Endothelial cell of umbilical vein (primary cell): ENCODE measurements around the gene CAMTA2. TPM values are rescaled to one million over a fixed set of nuclear protein-coding genes. Genes with fewer than 3 reads are reported as not detected.

Experiments
- BruUV-seq: library from RNA; stranded (reverse); fragments of 400-500 nt; replicated peaks from 2 replicates; lab custom pipeline; 2021; lab: Mats Ljungman, UMichigan
- CTCF ChIA-PET: fragments of 300-600, 350-600 bp; sonication (Branson Sonifier 250); formaldehyde crosslinking; loops from one replicate; lab custom pipeline; 2021; ENCODE audit warnings: antibody characterized with exemption, inconsistent platforms; lab: Charles Lee
- POLR2A ChIA-PET: fragments of 300-600, 350-600 bp; sonication (Branson Sonifier 250); formaldehyde crosslinking; loops from one replicate; lab custom pipeline; 2021; ENCODE audit warnings: antibody characterized with exemption, inconsistent platforms; lab: Charles Lee
- DNase-seq: peaks from one replicate; pipeline ENCODE4 v3.0.0-alpha.2; 2011; ENCODE audit warnings: low read depth, low spot score
- FAIRE-seq: peaks from 2 replicates; lab custom pipeline; 2011; peaks lifted over from hg19 to GRCh38; lab: Jason Lieb, UNC
- H2AFZ ChIP-seq: 2 replicates; pipeline ENCODE4 v1.6.0; 2012; ENCODE audit warnings: low read depth, low read length, control low read depth, inconsistent platforms
- H3K27ac ChIP-seq: 2 replicates; pipeline ENCODE4 v1.5.1; 2011; ENCODE audit warnings: low read depth, mild to moderate bottlenecking, control low read depth, low read length, moderate library complexity; ENCODE audit not compliant: insufficient read depth
- H3K27me3 ChIP-seq, 2 experiments: 2 replicates each; pipeline versions ENCODE4 v1.6.0 to v1.6.1; 2011; ENCODE audit warnings: low read length in 2 of 2, mixed read lengths in 1 of 2; ENCODE audit not compliant: control insufficient read depth in 2 of 2, insufficient read depth in 2 of 2
- H3K36me3 ChIP-seq, 2 experiments: 2 replicates in 1 of 2; 3 replicates in 1 of 2; pipeline ENCODE4 v1.5.1; 2011; ENCODE audit warnings: low read length in 2 of 2, mild to moderate bottlenecking in 1 of 2, moderate library complexity in 1 of 2; ENCODE audit not compliant: control insufficient read depth in 2 of 2, insufficient read depth in 2 of 2; ENCODE audit errors: extremely low read depth in 1 of 2
- H3K4me1 ChIP-seq: 3 replicates; pipeline ENCODE4 v1.5.1; 2011; ENCODE audit warnings: mild to moderate bottlenecking, low read length; ENCODE audit not compliant: control insufficient read depth, insufficient read depth; ENCODE audit errors: extremely low read depth
- H3K4me2 ChIP-seq: 2 replicates; pipeline ENCODE4 v1.6.1; 2011; ENCODE audit warnings: low read length, control low read depth, mixed read lengths; ENCODE audit not compliant: insufficient read depth
- H3K4me3 ChIP-seq, 3 experiments: fragments of 200-600 bp in 1 of 3; sonication (generic), shearing (Covaris generic) in 1 of 3; replicated peaks in 1 of 3; 2 replicates each; pipeline ENCODE4 v1.5.1; 2011 to 2016; ENCODE audit warnings: control low read depth in 3 of 3, low read length in 3 of 3, mild to moderate bottlenecking in 2 of 3, inconsistent platforms in 1 of 3, low read depth in 1 of 3, moderate library complexity in 1 of 3; ENCODE audit not compliant: insufficient read depth in 1 of 3
- H3K79me2 ChIP-seq: 2 replicates; pipeline ENCODE4 v1.6.0; 2012; ENCODE audit warnings: low read length, inconsistent platforms; ENCODE audit not compliant: control insufficient read depth, insufficient read depth
- H3K9ac ChIP-seq: replicated peaks from 2 replicates; pipeline ENCODE3; 2011; ENCODE audit warnings: low read length, control low read depth; ENCODE audit not compliant: insufficient read depth; ENCODE audit errors: extremely low read depth
- H3K9me1 ChIP-seq: replicated peaks from 3 replicates; pipeline ENCODE4 v1.6.0; 2011; ENCODE audit warnings: mild to moderate bottlenecking, low read length; ENCODE audit not compliant: control insufficient read depth, insufficient read depth; ENCODE audit errors: extremely low read depth
- H3K9me3 ChIP-seq: replicated peaks from 2 replicates; pipeline ENCODE4 v1.5.1; 2012; ENCODE audit warnings: low read length, inconsistent platforms; ENCODE audit not compliant: control insufficient read depth, insufficient read depth
- H4K20me1 ChIP-seq: replicated peaks from 2 replicates; pipeline ENCODE3; 2011; ENCODE audit warnings: mild to moderate bottlenecking, low read length; ENCODE audit not compliant: control insufficient read depth, insufficient read depth; ENCODE audit errors: extremely low read depth
- CTCF ChIP-seq, 2 donors: IDR thresholded peaks; 1 replicate in 1 of 2; 2 replicates in 1 of 2; pipeline ENCODE4 v1.5.1; 2011; ENCODE audit warnings: low read length in 2 of 2, mild to moderate bottlenecking in 2 of 2, moderate library complexity in 2 of 2, control low read depth in 1 of 2, inconsistent platforms in 1 of 2, low read depth in 1 of 2; ENCODE audit not compliant: insufficient read depth in 1 of 2; ENCODE audit errors: extremely low read depth in 1 of 2
- EZH2 ChIP-seq: IDR thresholded peaks from 2 replicates; pipeline ENCODE4 v1.6.1; 2012; ENCODE audit warnings: borderline replicate concordance, low read depth, mild to moderate bottlenecking, moderate library complexity, low read length, inconsistent platforms; ENCODE audit not compliant: severe bottlenecking
- FOS ChIP-seq: IDR thresholded peaks from 2 replicates; pipeline ENCODE4 v1.6.1; 2011; ENCODE audit warnings: mild to moderate bottlenecking, low read length, moderate library complexity, borderline replicate concordance; ENCODE audit not compliant: insufficient read depth
- GATA2 ChIP-seq: IDR thresholded peaks from 2 replicates; pipeline ENCODE4 v1.7.0; 2011; ENCODE audit warnings: low read depth, mild to moderate bottlenecking, moderate library complexity, mixed read lengths, low read length; ENCODE audit not compliant: insufficient read length, insufficient read depth
- JUN ChIP-seq: IDR thresholded peaks from 2 replicates; pipeline ENCODE4 v1.6.1; 2011; ENCODE audit warnings: borderline replicate concordance, low read depth; ENCODE audit not compliant: insufficient read length, insufficient read depth
- MAX ChIP-seq: IDR thresholded peaks from 2 replicates; pipeline ENCODE4 v1.6.1; 2011; ENCODE audit not compliant: insufficient read depth, insufficient read length
- MYC ChIP-seq: IDR thresholded peaks from one replicate; pipeline ENCODE4 v1.6.1; 2011; ENCODE audit warnings: mild to moderate bottlenecking, low read depth, low read length
- POLR2A ChIP-seq: IDR thresholded peaks from 2 replicates; pipeline ENCODE4 v1.6.1; 2012; ENCODE audit warnings: low read depth, mild to moderate bottlenecking, control low read depth, low read length
- POLR2AphosphoS5 ChIP-seq: IDR thresholded peaks from 2 replicates; pipeline ENCODE4 v1.6.1; 2012; ENCODE audit warnings: low read depth, mild to moderate bottlenecking, control low read depth, low read length, moderate library complexity; ENCODE audit not compliant: insufficient read depth
- dilution Hi-C: fragments of 300-500 bp; cut with MboI; formaldehyde crosslinking; loops from one replicate; pipeline ENCODE4 v1.15.0; 2019; ENCODE audit warnings: low sequenced_read_pairs; ENCODE audit not compliant: extremely low pct_ligation_motif_present
- intact Hi-C: fragments of 100-400 bp; cut with micrococcal nuclease; formaldehyde crosslinking; loops from one replicate; pipeline ENCODE4 v1.10.0; 2022
- polyA plus RNA-seq, 4 experiments: library from polyadenylated mRNA; depleted of rRNA in 3 of 4; stranded (reverse) in 3 of 4; unstranded in 1 of 4; fragments of >200 nt; gene quantifications; 2 replicates each; pipeline versions ENCODE4 v1.2.1 to v1.2.3, GENCODE V29; 2011 to 2012; ENCODE audit warnings: missing spikeins in 1 of 4
- total RNA-seq: library from RNA; stranded (reverse); gene quantifications from 2 replicates; pipeline ENCODE4 v1.2.3, GENCODE V29; 2021

CAMTA2 gene
- total and polyA plus RNA-seq, 2 donors (not counting 3 experiments of a cell fraction or from before 2014, with no cell fraction given) = 33.8 to 51.0 TPM

GRCh38 chr17:5020502-5021023, 33.1 kb upstream of the CAMTA2 start:
- Histone ChIP-seq H3K9me1 (no peaks in the 10 kb centered on the region), H4K20me1 (no peaks in the 10 kb centered on the region), H3K4me3 (no peak overlapping the region), H3K36me3 (peaks cover 5 to 49% of the 10 kb centered on the region in 2 experiments), H3K9me3 (no peaks in the 10 kb centered on the region), H3K4me1 (no peaks in the 10 kb centered on the region), H3K27ac (no peak overlapping the region), H3K27me3 (no peaks in the 10 kb centered on the region), H3K9ac (no peak overlapping the region), H2AFZ (no peak overlapping the region), H3K4me2 (no peak overlapping the region), H3K79me2 (no peaks in the 10 kb centered on the region)
- dilution Hi-C loops = no loop called here
- POLR2A ChIA-PET = interaction anchor here (0.9 kb wide), 1 partner anchor 112 kb away, joined by 10 read pairs; no protein-coding TSS in a partner anchor
- DNase-seq = no peak
- no peak for FAIRE-seq
- TF ChIP-seq MYC (no peak), POLR2AphosphoS5 (no peak), CTCF (IDR thresholded peaks at IDR 0.05; ENCODE audit: extremely low read depth in 1 of 2, insufficient read depth in 1 of 2, low read depth in 1 of 2, low read length in 2 of 2) (no peak), MAX (no peak), JUN (no peak), POLR2A (no peak), FOS (no peak), EZH2 (no peak), GATA2 (no peak)
- CTCF ChIA-PET = interaction anchor here (1.0 kb wide), 1 partner anchor 10 kb away, joined by 4 read pairs; no protein-coding TSS in a partner anchor
- intact Hi-C loops = no loop called here
- no TSS peak for BruUV-seq
